Astrocyte of the hippocampus (primary cell): Measurements from ENCODE around the gene NF1.
A peak's percentile ranks its signal among the peaks of the same experiment; 100 is the strongest.
"Not testable (repeated sequence)": the region's sequence is repeated elsewhere in the genome, so short reads cannot be mapped to it uniquely, and the experiment has no call there.

ENCODE experiments used
- DNase-seq: peaks from one replicate; pipeline ENCODE4 v3.0.0; 2011; ENCODE audit warnings: low read depth, low spot score

The NF1 gene

DNA sequence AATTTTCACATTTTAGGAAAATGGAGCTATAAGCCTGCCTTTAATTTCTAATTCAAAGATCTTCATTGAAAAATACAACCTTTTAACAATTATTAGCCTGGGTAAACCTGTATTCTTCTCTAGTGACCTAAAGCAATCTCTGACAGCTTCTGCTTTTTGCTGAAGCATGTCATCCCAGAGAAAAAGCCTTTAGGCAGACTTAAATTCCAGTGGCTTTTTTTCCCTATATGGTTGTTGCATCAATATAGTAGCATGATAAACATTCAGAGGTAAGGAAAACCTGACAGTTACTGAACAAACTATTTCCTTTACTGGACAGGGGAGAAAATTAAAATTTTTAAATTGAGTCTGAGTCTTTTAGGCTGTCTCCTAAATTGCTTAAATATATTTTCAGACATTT, 234.4 kb downstream of the NF1 start:
- DNase-seq = no peak

GRCh38 chr17:31339906-31340661, 245.3 kb downstream of the NF1 start:
- DNase-seq = peak; percentile 72

GRCh38 chr17:31345191-31345747, 250.5 kb downstream of the NF1 start:
- DNase-seq = not testable (repeated sequence)

DNA sequence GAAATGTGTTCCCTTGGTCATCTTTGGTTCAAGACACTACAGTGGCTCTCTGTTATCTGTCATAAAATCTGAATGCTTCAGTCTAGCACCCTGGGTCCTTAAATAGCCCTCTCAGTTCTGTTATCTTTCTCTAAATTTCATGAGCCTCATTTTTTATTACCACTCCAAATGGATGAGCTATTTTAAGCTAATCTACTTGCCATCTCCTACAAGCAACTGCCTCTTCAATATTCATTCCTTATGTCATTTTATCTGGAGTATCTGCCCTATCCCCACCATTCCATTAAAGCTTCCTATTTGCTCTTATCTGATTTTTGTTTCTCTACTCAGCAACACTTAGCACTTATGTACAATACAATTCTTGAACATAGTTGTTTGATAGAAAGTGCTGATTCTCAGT, 254.7 kb downstream of the NF1 start:
- no peak for DNase-seq

GRCh38 chr17:31355935-31356334, 261.2 kb downstream of the NF1 start:
- no peak for DNase-seq

DNA sequence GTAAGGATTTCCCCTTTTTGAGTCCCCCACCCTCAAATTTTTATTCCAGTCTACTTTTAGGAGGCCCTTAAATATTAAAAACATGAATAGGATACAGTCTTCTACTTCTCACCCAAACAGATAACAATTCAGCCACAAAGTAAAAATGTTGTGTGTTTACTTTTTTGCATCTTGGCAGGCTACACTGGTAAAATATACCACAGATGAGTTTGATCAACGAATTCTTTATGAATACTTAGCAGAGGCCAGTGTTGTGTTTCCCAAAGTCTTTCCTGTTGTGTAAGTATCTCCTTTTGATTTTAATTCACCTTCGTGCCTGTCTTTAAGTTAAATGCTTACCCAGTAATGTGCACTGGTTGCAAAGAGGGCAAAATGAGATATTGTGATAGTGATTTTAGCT, 262.3 kb downstream of the NF1 start:
- DNase-seq = no peak

GRCh38 chr17:31357839-31358394, 263.1 kb downstream of the NF1 start:
- no peak for DNase-seq

- no peak for DNase-seq
These were observed 269.2 kb downstream of the NF1 start for GRCh38 chr17:31364012-31364411.

DNA sequence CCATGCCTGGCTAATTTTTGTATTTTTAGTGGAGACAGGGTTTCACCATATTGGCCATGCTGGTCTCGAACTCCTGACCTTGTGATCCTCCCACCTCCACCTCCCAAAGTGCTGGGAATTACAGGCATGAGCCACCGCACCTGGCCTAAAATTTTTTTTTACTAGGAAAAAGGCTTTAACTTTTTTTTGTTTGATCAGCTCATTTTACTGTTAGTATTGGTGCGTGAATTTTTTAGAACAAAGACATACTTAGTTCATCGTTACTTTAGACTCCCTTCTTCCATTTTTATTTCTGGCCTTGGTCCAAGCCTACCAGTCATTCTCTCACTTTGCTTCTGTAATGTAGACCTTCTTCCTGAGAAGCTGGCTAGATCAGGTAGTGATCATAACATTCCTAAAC, 271.3 kb downstream of the NF1 start:
- DNase-seq = no peak

DNA sequence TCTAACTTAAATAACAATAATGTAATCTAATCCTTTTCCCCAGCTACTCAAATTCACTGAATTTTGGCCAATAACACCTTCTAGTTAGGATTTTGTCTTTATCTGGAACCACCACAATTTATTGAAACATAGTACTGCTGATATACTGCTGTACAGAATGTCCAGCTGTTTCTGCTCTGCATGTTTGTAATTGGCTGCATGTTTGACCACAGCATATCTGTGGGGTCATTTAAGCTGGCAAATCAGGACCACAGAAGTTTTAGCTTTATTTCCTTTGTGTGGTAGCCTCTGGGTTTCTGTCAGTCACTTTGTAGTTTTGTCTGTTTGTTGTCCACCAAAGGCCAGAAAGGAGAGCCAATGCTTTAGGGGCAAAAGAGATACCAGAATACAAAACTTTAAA, 274.5 kb downstream of the NF1 start:
- DNase-seq = peak; percentile 48

- DNase-seq = no peak
These were observed 276.8 kb downstream of the NF1 start for GRCh38 chr17:31371511-31372097.

DNA sequence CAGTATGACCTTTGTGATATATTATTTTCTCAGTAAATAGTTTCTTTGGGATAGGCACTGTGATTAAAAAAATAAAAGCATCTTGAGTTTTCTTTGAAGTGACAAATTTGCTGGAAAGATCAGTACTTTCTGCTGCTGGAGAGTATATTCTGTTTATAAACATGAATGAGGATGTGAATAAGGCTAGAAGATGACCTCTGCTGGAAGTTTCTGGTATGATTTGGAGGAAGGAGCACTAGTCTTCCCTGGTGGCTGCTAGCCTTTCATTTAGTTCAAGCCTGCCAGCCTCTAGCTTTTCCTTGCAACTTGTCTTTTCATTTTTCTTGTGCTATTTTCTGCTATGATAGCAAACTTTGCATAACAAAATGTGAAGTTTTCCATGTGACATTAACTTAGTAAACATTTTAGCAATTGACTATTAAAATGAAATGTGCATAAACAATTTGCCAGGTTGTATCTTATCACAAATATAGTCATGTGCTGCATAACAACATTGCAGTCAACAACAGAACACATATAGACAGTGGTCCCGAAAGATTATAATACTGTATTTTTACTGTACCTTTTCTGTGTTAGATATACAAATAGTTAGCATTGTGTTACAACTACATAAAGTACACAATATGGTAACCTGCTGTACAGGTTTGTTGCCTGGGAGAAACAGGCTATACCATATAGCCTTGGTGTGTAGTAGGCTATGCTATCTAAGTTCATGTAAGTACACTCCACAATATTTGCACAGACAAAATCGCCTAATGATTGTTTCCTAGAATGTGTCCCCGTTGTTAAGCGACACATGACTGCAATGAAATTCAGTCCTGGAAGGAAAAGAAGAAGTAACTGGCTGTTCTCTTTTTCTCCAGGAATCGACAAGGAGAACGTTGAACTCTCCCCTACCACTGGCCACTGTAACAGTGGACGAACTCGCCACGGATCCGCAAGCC, 278.6 kb downstream of the NF1 start:
- DNase-seq = peak; percentile 75

- DNase-seq = no peak
These were observed 279.3 kb downstream of the NF1 start for GRCh38 chr17:31374094-31374447.

GRCh38 chr17:31374503-31374902, 279.7 kb downstream of the NF1 start:
- no peak for DNase-seq

DNA sequence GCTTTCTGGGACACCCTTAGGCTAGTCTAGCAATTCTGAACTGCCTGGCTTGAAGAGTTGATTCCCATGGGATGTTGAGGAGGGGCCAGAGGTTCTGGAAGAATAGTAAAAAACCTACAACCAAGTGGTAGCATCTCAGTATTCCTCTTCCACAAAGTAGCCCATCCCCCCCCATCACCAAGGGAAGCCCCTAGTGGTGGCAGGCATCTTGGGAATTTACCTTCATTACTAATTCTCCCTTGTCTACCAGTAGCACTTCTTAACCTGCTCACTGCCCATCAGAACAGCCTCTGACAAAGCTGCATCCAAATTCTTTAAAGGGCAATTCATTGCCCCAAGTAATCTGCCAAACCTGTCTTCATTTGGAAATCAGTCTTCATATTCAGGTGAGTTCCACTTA, 283.9 kb downstream of the NF1 start:
- DNase-seq = no peak

- DNase-seq = no peak
These were observed 284.9 kb downstream of the NF1 start for GRCh38 chr17:31379597-31380205.

- DNase-seq = no peak
These were observed 286.4 kb downstream of the NF1 start for GRCh38 chr17:31381165-31381668.

DNA sequence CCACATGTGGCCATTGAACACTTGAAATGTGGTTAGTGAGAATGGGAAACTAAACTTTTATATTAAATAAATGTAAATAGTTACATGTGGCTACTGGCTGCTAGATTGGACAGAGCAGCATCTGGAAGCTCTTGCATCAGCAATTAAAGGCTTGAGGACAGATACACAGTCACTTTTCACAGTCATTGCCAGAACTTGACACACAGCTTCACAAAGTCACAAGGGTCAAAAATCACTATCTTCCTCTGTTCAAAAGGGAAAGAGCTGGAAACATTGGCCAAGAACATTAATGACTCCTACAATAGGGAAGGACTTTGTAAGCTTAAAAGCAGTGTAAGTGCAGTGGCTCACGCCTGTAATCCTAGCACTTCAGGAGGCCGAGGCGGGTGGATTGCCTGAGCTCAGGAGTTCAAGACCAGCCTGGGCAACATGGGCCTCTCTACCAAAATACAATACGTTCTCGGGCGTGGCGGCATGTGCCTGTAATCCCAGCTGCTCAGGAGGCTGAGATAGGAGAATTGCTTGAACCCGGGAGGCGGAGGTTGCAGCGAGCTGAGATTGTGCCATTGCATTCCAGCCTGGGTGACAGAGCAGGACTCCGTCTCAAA, 288.0 kb downstream of the NF1 start:
- DNase-seq = not testable (repeated sequence)

- DNase-seq = not testable (repeated sequence)
These were observed 288.7 kb downstream of the NF1 start for GRCh38 chr17:31383488-31383887.

GRCh38 chr17:31385428-31386285, 290.9 kb downstream of the NF1 start:
- no peak for DNase-seq
